ENCODE data around the gene ADAMTS12.
A peak's percentile ranks its signal among the peaks of the same experiment; 100 is the strongest.
"Not testable (repeated sequence)": the region's sequence is repeated elsewhere in the genome, so short reads cannot be mapped to it uniquely, and the experiment has no call there.

The ADAMTS12 gene

GRCh38 chr5:33526755-33527154 is 365.0 kb downstream of the ADAMTS12 start:
- DNase-seq (ENCODE audit: low read depth) = no peak

GRCh38 chr5:33524476-33524875 is 367.3 kb downstream of the ADAMTS12 start:
- DNase-seq (ENCODE audit: low read depth) = no peak

GRCh38 chr5:33523208-33523771 is 368.5 kb downstream of the ADAMTS12 start:
- no peak for DNase-seq (ENCODE audit: low read depth)

- no peak for DNase-seq (ENCODE audit: low read depth)
Observed at GRCh38 chr5:33516421-33516820, 375.4 kb downstream of the ADAMTS12 start.

GRCh38 chr5:33515366-33515765 is 376.4 kb downstream of the ADAMTS12 start:
- DNase-seq (ENCODE audit: low read depth) = not testable (repeated sequence)

- no peak for DNase-seq (ENCODE audit: low read depth)
Observed at GRCh38 chr5:33513462-33514185, 378.2 kb downstream of the ADAMTS12 start.

GRCh38 chr5:33509036-33509435 is 382.8 kb downstream of the ADAMTS12 start:
- peak; percentile 26 for DNase-seq (ENCODE audit: low read depth)

GRCh38 chr5:33507426-33507825 is 384.4 kb downstream of the ADAMTS12 start:
- no peak for DNase-seq (ENCODE audit: low read depth)

- DNase-seq (ENCODE audit: low read depth) = no peak
Observed at GRCh38 chr5:33504570-33504969, 387.2 kb downstream of the ADAMTS12 start.

- DNase-seq (ENCODE audit: low read depth) = no peak
Observed at GRCh38 chr5:33501899-33502298, 389.9 kb downstream of the ADAMTS12 start.

- no peak for DNase-seq (ENCODE audit: low read depth)
Observed at GRCh38 chr5:33501260-33501659, 390.5 kb downstream of the ADAMTS12 start.

GRCh38 chr5:33494466-33494865 is 397.3 kb downstream of the ADAMTS12 start:
- DNase-seq (ENCODE audit: low read depth) = no peak

- no peak for DNase-seq (ENCODE audit: low read depth)
Observed at GRCh38 chr5:33491941-33492340, 399.8 kb downstream of the ADAMTS12 start.

GRCh38 chr5:33490071-33490665 is 401.6 kb downstream of the ADAMTS12 start:
- DNase-seq (ENCODE audit: low read depth) = no peak

GRCh38 chr5:33489481-33490067 is 402.2 kb downstream of the ADAMTS12 start:
- no peak for DNase-seq (ENCODE audit: low read depth)

GRCh38 chr5:33488558-33489355 is 403.0 kb downstream of the ADAMTS12 start:
- DNase-seq (ENCODE audit: low read depth) = no peak

- no peak for DNase-seq (ENCODE audit: low read depth)
Observed at GRCh38 chr5:33487236-33487635, 404.6 kb downstream of the ADAMTS12 start.

GRCh38 chr5:33482335-33482734 is 409.5 kb downstream of the ADAMTS12 start:
- no peak for DNase-seq (ENCODE audit: low read depth)

GRCh38 chr5:33480876-33481275 is 410.9 kb downstream of the ADAMTS12 start:
- DNase-seq (ENCODE audit: low read depth) = no peak

GRCh38 chr5:33479311-33479710 is 412.5 kb downstream of the ADAMTS12 start:
- DNase-seq (ENCODE audit: low read depth) = no peak

GRCh38 chr5:33477816-33478215 is 414.0 kb downstream of the ADAMTS12 start:
- no peak for DNase-seq (ENCODE audit: low read depth)

- no peak for DNase-seq (ENCODE audit: low read depth)
Observed at GRCh38 chr5:33476992-33477391, 414.8 kb downstream of the ADAMTS12 start.

Measured in non-pigmented ciliary epithelial cell (primary cell).